K562 (cell line): ENCODE data around the gene NMT1. TPM values are rescaled to one million over a fixed set of nuclear protein-coding genes. Genes with fewer than 3 reads are reported as not detected.

Source experiments
- CXXC5 ChIP-seq: fragments of 250-450 bp; sonication (Bioruptor Pico); IDR thresholded peaks from 2 replicates; pipeline ENCODE4 v1.8.0; 2022; ENCODE audit warnings: inconsistent platforms, mild to moderate bottlenecking, moderate library complexity
- HIVEP1 ChIP-seq: fragments of 250-450 bp; sonication (Bioruptor Pico); IDR thresholded peaks from 2 replicates; pipeline ENCODE4 v1.4.0; 2020; ENCODE audit warnings: mild to moderate bottlenecking
- MEF2A ChIP-seq: IDR thresholded peaks from 2 replicates; pipeline ENCODE4 v1.6.1; 2011; ENCODE audit warnings: low read depth, mild to moderate bottlenecking, low read length, moderate library complexity; ENCODE audit not compliant: control insufficient read depth
- PRMT5 ChIP-seq: sonication (generic); formaldehyde crosslinking; IDR thresholded peaks from 2 replicates; pipeline ENCODE4 v1.5.0; 2020; ENCODE audit warnings: missing genetic modification reagents
- SMARCA4 ChIP-seq: fragments of 450-650 bp; IDR thresholded peaks from 2 replicates; pipeline ENCODE4 v1.6.1; 2016
- ZBTB11 ChIP-seq, 3 experiments: fragments of 200-800 bp in 1 of 3; fragments of 250-450 bp in 1 of 3; fragments of 450-650 bp in 1 of 3; sonication (Bioruptor Pico) in 1 of 3; sonication (Bioruptor generic) in 1 of 3; formaldehyde crosslinking in 1 of 3; IDR thresholded peaks; 2 replicates each; pipeline versions ENCODE4 v1.6.1 to v1.8.0; 2016 to 2022; ENCODE audit warnings: mild to moderate bottlenecking in 2 of 3, missing genetic modification characterization in 2 of 3, missing compliant biosample characterization in 1 of 3, moderate library complexity in 1 of 3
- ZNF395 ChIP-seq: fragments of 200-800 bp; sonication (Bioruptor generic); IDR thresholded peaks from 2 replicates; pipeline ENCODE4 v1.6.1; 2017; ENCODE audit warnings: missing genetic modification characterization, missing compliant biosample characterization
- ZNF398 ChIP-seq: fragments of 250-450 bp; sonication (Bioruptor Pico); IDR thresholded peaks from 2 replicates; pipeline ENCODE4 v1.8.0; 2021; ENCODE audit warnings: moderate library complexity, mild to moderate bottlenecking, inconsistent platforms
- ZNF407 ChIP-seq: fragments of 450-650 bp; IDR thresholded peaks from 2 replicates; pipeline ENCODE4 v1.6.1; 2016; ENCODE audit warnings: low read depth
- ZNF830 ChIP-seq: fragments of 250-450 bp; sonication (Bioruptor Pico); IDR thresholded peaks from 2 replicates; pipeline ENCODE4 v1.5.0; 2021; ENCODE audit warnings: mild to moderate bottlenecking
- polyA plus RNA-seq, 8 experiments: library from polyadenylated mRNA; depleted of rRNA in 4 of 8; stranded (reverse) in 5 of 8; unstranded in 3 of 8; fragments of >200 nt; fragmentation: Nextera tagmentation in 2 of 8; fragmentation: Illumina TruSeq in 1 of 8; extraction: Ambion mirVana in 2 of 8; extraction: Trizol in 1 of 8; gene quantifications; 2 replicates each; pipeline versions ENCODE4 v1.2.1 to v1.2.3, GENCODE V29; 2011 to 2014; ENCODE audit warnings: inconsistent platforms in 1 of 8, missing spikeins in 1 of 8
- total RNA-seq, 7 experiments: library from RNA; depleted of rRNA in 6 of 7; stranded (reverse); fragments of >200 nt in 6 of 7; fragmentation: Illumina TruSeq in 2 of 7; extraction: Trizol in 2 of 7; gene quantifications; 2 replicates each; pipeline versions ENCODE4 v1.2.1 to v1.2.3, GENCODE V29; 2011 to 2021; ENCODE audit warnings: low replicate concordance in 1 of 7

Gene NMT1
- total and polyA plus RNA-seq, 9 of the 15 experiments (the other 6 are each of a cell fraction or from before 2014, with no cell fraction given): 86.7 to 569 (median 213) TPM

- no peak for TF ChIP-seq ZNF398 (CRISPR knock-in tag)
- TF ChIP-seq ZNF407: no peak
- peak; percentile 80; the same call in 1 of the 2 replicates for TF ChIP-seq ZNF395 (CRISPR knock-in tag)
- peak; percentile 89 for TF ChIP-seq CXXC5 (CRISPR knock-in tag)
- TF ChIP-seq SMARCA4: 0 out of 2 replicates have a peak, but pooled peaks have one; percentile 9
- TF ChIP-seq ZNF830 (CRISPR knock-in tag): no peak
- peak in 1 of 3 experiments; percentile 96; a peak in 2 of 6 replicates for TF ChIP-seq ZBTB11 (CRISPR knock-in tag; IDR thresholded peaks at IDR 0.05)
- TF ChIP-seq HIVEP1 (CRISPR knock-in tag): peak; percentile 76
- TF ChIP-seq MEF2A: no peak
- TF ChIP-seq PRMT5 (CRISPR knock-in tag): no peak
Measured at GRCh38 chr17:45060797-45061605, at the start of gene NMT1 (continued).
